HEK293 (cell line): ENCODE measurements around the gene SRRM2.

ENCODE experiments used
- ZBTB21 ChIP-seq: fragments of 450-650 bp; formaldehyde crosslinking; IDR thresholded peaks from 2 replicates; pipeline ENCODE4 v1.5.1; 2017; ENCODE audit warnings: missing biosample characterization, missing genetic modification characterization
- ZNF10 ChIP-seq: fragments of 450-650 bp; formaldehyde crosslinking; IDR thresholded peaks from 2 replicates; pipeline ENCODE4 v1.5.1; 2017; ENCODE audit warnings: missing biosample characterization, missing genetic modification characterization
- ZNF416 ChIP-seq: fragments of 450-650 bp; formaldehyde crosslinking; IDR thresholded peaks from 2 replicates; pipeline ENCODE4 v1.5.1; 2016; ENCODE audit warnings: missing biosample characterization, missing genetic modification characterization
- ZNF707 ChIP-seq: fragments of 450-650 bp; formaldehyde crosslinking; IDR thresholded peaks from 2 replicates; pipeline ENCODE4 v1.5.1; 2016; ENCODE audit warnings: missing biosample characterization, missing genetic modification characterization
- ZSCAN30 ChIP-seq: fragments of 450-650 bp; IDR thresholded peaks from 2 replicates; pipeline ENCODE4 v1.5.1; 2018; ENCODE audit warnings: missing biosample characterization, mild to moderate bottlenecking, missing genetic modification characterization, moderate library complexity
- TF ChIP-seq, protein P1 (sequence below): fragments of 450-650 bp; formaldehyde crosslinking; IDR thresholded peaks from 2 replicates; pipeline ENCODE4 v1.5.1; 2016; ENCODE audit warnings: missing biosample characterization, missing genetic modification characterization

DNA sequence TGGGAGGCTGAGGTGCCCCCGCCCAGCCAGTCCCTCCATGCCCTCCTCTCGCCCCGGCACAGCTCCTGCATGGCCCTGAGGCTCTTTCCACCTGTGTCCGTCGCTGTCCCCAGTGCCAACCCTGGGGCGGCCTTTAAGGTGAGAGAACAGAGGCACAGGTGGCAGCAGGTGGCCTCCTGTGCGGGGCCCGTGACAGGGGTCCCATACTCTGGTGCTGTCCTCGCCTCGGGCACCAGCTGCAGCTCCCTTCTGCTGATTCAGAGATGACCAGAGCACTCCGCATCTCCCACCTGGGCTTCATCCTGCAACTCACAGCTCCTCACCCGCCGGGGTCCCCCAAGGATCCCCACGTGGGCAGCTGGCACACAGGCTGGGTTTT, 40.4 kb upstream of the SRRM2 start:
- TF ChIP-seq ZNF10 (tag by site-specific recombination) = no peak
- TF ChIP-seq, protein P1, sequence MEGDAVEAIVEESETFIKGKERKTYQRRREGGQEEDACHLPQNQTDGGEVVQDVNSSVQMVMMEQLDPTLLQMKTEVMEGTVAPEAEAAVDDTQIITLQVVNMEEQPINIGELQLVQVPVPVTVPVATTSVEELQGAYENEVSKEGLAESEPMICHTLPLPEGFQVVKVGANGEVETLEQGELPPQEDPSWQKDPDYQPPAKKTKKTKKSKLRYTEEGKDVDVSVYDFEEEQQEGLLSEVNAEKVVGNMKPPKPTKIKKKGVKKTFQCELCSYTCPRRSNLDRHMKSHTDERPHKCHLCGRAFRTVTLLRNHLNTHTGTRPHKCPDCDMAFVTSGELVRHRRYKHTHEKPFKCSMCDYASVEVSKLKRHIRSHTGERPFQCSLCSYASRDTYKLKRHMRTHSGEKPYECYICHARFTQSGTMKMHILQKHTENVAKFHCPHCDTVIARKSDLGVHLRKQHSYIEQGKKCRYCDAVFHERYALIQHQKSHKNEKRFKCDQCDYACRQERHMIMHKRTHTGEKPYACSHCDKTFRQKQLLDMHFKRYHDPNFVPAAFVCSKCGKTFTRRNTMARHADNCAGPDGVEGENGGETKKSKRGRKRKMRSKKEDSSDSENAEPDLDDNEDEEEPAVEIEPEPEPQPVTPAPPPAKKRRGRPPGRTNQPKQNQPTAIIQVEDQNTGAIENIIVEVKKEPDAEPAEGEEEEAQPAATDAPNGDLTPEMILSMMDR (tag by site-specific recombination) = no peak
- TF ChIP-seq ZBTB21 = no peak
- no peak for TF ChIP-seq ZNF416
- TF ChIP-seq ZSCAN30 (tag by site-specific recombination) = no peak
- no peak for TF ChIP-seq ZNF707 (tag by site-specific recombination)
